Endodermal cell (in vitro differentiated cells): ENCODE measurements around the gene CLEC4F. TPM values are rescaled to one million over a fixed set of nuclear protein-coding genes. Genes with fewer than 3 reads are reported as not detected.

Experiments used
- DNase-seq: peaks from one replicate; pipeline ENCODE4 v3.0.0-alpha.2; 2017
- H3K27ac ChIP-seq: 2 replicates; pipeline ENCODE4 v1.5.1; 2013; ENCODE audit warnings: mild to moderate bottlenecking, low read depth, low read length, moderate library complexity
- H3K27me3 ChIP-seq: 2 replicates; pipeline ENCODE4 v1.6.1; 2013; ENCODE audit warnings: mild to moderate bottlenecking, low read length, moderate library complexity; ENCODE audit not compliant: insufficient read depth, control insufficient read depth, poor library complexity, severe bottlenecking
- H3K36me3 ChIP-seq: 2 replicates; pipeline ENCODE4 v1.7.0; 2013; ENCODE audit warnings: mild to moderate bottlenecking, low read length, moderate library complexity; ENCODE audit not compliant: control insufficient read depth, insufficient read depth
- H3K4me1 ChIP-seq: one replicate; pipeline ENCODE4 v1.7.0; 2013; ENCODE audit warnings: low read length; ENCODE audit not compliant: control insufficient read depth, insufficient read depth
- H3K4me3 ChIP-seq: 2 replicates; pipeline ENCODE4 v1.5.1; 2013; ENCODE audit warnings: mild to moderate bottlenecking, low read length, moderate library complexity
- H3K9ac ChIP-seq: 2 replicates; pipeline ENCODE4 v1.6.1; 2013; ENCODE audit warnings: mild to moderate bottlenecking, low read length, moderate library complexity; ENCODE audit not compliant: poor library complexity, severe bottlenecking; ENCODE audit errors: extremely low read depth
- H3K9me3 ChIP-seq: 2 replicates; pipeline ENCODE4 v1.6.1; 2013; ENCODE audit warnings: mild to moderate bottlenecking, low read length, moderate library complexity; ENCODE audit not compliant: control insufficient read depth
- H3K27ac Mint-ChIP-seq: 2 replicates; pipeline ENCODE4 v1.8.0; 2020; ENCODE audit warnings: mixed read lengths
- H3K27me3 Mint-ChIP-seq: 2 replicates; pipeline ENCODE4 v1.8.0; 2021; ENCODE audit warnings: mild to moderate bottlenecking, mixed read lengths; ENCODE audit not compliant: insufficient read depth
- H3K36me3 Mint-ChIP-seq: 2 replicates; pipeline ENCODE4 v1.8.0; 2020; ENCODE audit warnings: low read depth, mixed read lengths
- H3K4me1 Mint-ChIP-seq: 2 replicates; pipeline ENCODE4 v1.8.0; 2020; ENCODE audit warnings: mixed read lengths
- H3K4me3 Mint-ChIP-seq: 2 replicates; pipeline ENCODE4 v1.8.0; 2020; ENCODE audit warnings: mild to moderate bottlenecking, moderate library complexity, mixed read lengths
- H3K9me3 Mint-ChIP-seq: 2 replicates; pipeline ENCODE4 v1.8.0; 2020; ENCODE audit warnings: mild to moderate bottlenecking, mixed read lengths
- WGBS, 2 experiments: methylation state at CpG; one replicate each; pipeline versions ENCODE4 v1.1.5 to v1.1.7; 2013; ENCODE audit warnings: missing lambda C conversion rate in 2 of 2, mixed read lengths in 1 of 2; ENCODE audit not compliant: insufficient coverage in 1 of 2, insufficient read length in 1 of 2; 5-methylcytosine and 5-hydroxymethylcytosine counted together
- total RNA-seq, 2 donors: library from RNA; stranded (reverse); fragmentation: NEBNext Ultra II Directional in 1 of 2; extraction: Animal tissue kit (Norgen Biotek cat#: 25700) in 1 of 2; gene quantifications; 2 replicates in 1 of 2; 3 replicates in 1 of 2; pipeline ENCODE4 v1.2.1, GENCODE V29; 2021
- TF ChIP-seq, protein P1 (sequence below): fragments of 200-600 bp; sonication (generic); conservative IDR thresholded peaks from 2 replicates; pipeline ENCODE4 v1.5.0; 2021; ENCODE audit warnings: antibody characterized with exemption, mild to moderate bottlenecking

Gene CLEC4F
- total RNA-seq, 2 donors from 2014 or later = not detected

DNA sequence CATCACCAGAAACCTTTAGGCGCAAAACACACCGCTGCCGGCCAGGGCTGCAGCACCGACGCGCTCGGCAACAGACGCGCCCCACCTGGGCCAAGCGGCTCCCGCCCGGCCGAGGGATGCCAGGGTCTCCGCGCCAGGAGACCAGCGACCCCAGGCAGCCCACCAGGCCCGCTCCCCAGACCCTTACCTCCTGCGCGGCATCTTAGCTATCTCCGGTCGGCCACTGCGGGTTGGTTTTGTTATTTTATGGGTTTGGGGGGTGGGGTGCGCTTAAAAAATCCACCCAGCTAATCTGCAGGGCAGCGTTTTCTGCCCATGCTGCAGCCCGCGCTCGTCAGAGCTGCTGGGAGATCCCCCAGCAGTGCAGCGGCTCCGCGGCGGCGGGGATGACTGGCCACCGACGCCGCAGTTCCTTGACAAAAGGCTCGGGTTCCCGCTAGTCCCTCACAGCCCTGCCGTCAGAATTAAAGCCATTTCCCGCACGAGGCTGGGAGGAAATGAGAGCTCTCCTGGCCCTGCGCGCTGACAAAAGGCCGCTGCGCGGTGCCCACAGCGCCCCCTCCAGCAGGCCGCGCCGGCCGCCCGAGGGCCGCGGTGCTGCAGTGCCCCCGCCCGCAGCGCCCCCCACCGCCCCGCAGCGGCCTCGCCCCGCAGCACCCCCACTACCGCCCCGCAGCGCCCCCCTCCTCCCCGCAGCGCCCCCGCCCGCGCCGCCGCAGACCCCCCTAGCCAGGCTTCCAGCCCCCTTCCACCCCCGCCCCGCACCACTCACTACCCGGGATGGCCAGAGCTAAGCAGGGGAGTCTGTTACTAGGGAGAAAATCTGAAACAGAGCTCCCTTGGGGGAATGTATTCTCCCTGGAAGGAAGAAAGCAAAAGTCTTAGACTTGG is 52.5 kb downstream of the CLEC4F start, which contains the start of gene ADD2:
ADD2 (minus strand) TSS at position 502 of the 891 bp plus-strand sequence. CDS start 61,792 bp downstream, outside the sequence.
- peaks cover 27% of the 10 kb centered on the region for H3K27me3 ChIP-seq
- WGBS, 2 experiments = 0% methylated on average over 3 to 55 of the region's 74 CpGs
- H3K9me3 ChIP-seq = no peaks in the 10 kb centered on the region
- Mint-ChIP-seq H3K4me1 (peaks cover 20% of the 10 kb centered on the region), H3K4me3 (peak within 1 kb of the TSS; percentile 74), H3K27ac (peak within 1 kb of the TSS; percentile 87), H3K27me3 (peaks cover 16% of the 10 kb centered on the region), H3K9me3 (no peaks in the 10 kb centered on the region), H3K36me3 (no peaks in the 10 kb centered on the region)
- H3K9ac ChIP-seq = peak within 1 kb of the TSS; percentile 30
- peak within 1 kb of the TSS; percentile 63 for H3K27ac ChIP-seq
- TF ChIP-seq, protein P1, sequence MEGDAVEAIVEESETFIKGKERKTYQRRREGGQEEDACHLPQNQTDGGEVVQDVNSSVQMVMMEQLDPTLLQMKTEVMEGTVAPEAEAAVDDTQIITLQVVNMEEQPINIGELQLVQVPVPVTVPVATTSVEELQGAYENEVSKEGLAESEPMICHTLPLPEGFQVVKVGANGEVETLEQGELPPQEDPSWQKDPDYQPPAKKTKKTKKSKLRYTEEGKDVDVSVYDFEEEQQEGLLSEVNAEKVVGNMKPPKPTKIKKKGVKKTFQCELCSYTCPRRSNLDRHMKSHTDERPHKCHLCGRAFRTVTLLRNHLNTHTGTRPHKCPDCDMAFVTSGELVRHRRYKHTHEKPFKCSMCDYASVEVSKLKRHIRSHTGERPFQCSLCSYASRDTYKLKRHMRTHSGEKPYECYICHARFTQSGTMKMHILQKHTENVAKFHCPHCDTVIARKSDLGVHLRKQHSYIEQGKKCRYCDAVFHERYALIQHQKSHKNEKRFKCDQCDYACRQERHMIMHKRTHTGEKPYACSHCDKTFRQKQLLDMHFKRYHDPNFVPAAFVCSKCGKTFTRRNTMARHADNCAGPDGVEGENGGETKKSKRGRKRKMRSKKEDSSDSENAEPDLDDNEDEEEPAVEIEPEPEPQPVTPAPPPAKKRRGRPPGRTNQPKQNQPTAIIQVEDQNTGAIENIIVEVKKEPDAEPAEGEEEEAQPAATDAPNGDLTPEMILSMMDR = peak; percentile 74
- no peaks in the 10 kb centered on the region for H3K36me3 ChIP-seq
- DNase-seq = peak; percentile 89
- H3K4me1 ChIP-seq = no peaks in the 10 kb centered on the region
- H3K4me3 ChIP-seq = peak within 1 kb of the TSS; percentile 81

DNA sequence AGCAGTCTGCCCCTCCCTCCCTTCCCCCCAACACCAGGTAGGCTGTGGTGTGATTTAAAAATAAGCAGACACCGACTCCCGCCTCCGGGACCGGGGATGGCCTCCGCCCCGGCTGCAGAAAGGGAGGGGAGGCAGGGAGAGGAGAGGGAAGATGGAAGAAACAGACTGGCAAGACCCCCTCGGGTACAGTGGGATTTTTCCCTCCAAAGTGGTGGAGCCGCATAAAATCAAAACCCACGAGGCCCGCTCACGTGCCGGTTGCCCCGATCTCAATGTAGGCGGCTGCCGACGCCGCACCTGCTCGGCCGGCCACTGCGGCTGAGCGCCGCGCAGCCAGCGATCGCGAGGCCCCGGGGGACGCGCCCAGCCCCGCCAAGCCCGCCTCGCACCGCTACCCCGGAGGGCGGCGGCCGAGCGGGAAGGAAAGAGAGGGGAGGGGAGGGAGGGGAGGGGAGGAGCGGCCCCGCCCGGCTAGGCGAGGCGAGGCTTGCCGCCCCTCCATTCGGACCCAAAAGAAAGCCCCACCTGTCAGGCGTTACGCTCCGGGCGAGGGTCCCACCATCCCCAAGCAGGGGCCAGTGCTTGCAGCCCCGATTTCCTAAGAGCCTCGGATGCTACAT is 53.2 kb downstream of the CLEC4F start:
- H3K4me3 ChIP-seq = peak overlapping the region; percentile 81
- TF ChIP-seq, protein P1 = no peak
- peak overlapping the region; percentile 74 for H3K4me3 Mint-ChIP-seq
- H3K9ac ChIP-seq = peak overlapping the region; percentile 30
- H3K27ac ChIP-seq = peak overlapping the region; percentile 42
- H3K4me1 Mint-ChIP-seq = peaks cover 20% of the 10 kb centered on the region
- no peak overlapping the region for H3K27ac Mint-ChIP-seq
- H3K4me1 ChIP-seq = no peaks in the 10 kb centered on the region
- DNase-seq = peak; percentile 87
- peaks cover 27% of the 10 kb centered on the region for H3K27me3 ChIP-seq
- peaks cover 14% of the 10 kb centered on the region for H3K27me3 Mint-ChIP-seq
- H3K36me3 ChIP-seq = no peaks in the 10 kb centered on the region
- H3K9me3 ChIP-seq = no peaks in the 10 kb centered on the region
- WGBS, 2 experiments = 0 to 3% methylated on average over 6 to 51 of the region's 51 CpGs
- no peaks in the 10 kb centered on the region for H3K9me3 Mint-ChIP-seq
- H3K36me3 Mint-ChIP-seq = no peaks in the 10 kb centered on the region

DNA sequence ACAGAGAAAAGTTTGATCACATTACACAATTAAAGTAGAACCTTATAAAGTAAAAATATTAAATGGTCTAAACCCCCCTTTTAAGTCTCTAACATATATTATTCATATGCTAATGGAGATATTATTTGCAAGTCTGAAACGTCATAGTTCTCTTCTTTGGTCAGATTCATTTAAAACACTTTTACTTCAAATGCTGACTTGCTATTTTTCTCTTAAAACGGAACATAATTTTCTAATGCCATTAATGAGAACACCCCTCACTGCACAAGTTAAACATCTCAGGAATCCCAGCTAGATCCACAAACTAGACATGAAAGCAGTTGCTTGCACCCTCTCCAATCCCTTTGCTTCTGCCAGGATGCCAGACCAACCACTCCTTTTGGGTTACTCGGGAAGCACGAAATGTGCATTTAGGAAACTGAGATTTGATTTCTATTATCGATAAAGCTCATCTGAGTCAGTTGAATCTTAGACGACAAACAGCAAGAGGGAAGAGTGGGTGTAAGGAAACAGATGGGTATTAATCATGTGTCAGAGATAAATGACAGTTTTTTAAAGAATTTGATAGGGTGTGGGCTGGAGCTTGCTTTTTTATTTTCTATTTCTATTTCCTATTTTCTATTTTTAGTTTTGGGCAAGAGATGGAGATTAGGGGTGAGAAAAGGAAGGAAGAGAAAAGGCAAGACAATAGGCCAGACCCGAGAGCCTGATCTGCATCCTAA is 53.9 kb downstream of the CLEC4F start:
- peak overlapping the region; percentile 42 for H3K27ac ChIP-seq
- peaks cover 14% of the 10 kb centered on the region for H3K27me3 Mint-ChIP-seq
- peaks cover 27% of the 10 kb centered on the region for H3K27me3 ChIP-seq
- no peaks in the 10 kb centered on the region for H3K9me3 Mint-ChIP-seq
- TF ChIP-seq, protein P1 = no peak
- peak overlapping the region; percentile 81 for H3K4me3 ChIP-seq
- H3K36me3 Mint-ChIP-seq = no peaks in the 10 kb centered on the region
- 3 to 9% methylated on average over 4 to 6 of the region's 7 CpGs for WGBS, 2 experiments
- peaks cover 20% of the 10 kb centered on the region for H3K4me1 Mint-ChIP-seq
- no peaks in the 10 kb centered on the region for H3K9me3 ChIP-seq
- DNase-seq = no peak
- H3K4me3 Mint-ChIP-seq = peak overlapping the region; percentile 74
- peak overlapping the region; percentile 11 for H3K27ac Mint-ChIP-seq
- no peaks in the 10 kb centered on the region for H3K36me3 ChIP-seq
- H3K9ac ChIP-seq = no peak overlapping the region
- H3K4me1 ChIP-seq = no peaks in the 10 kb centered on the region
